Thyroid gland (tissue), 4 donors: Measurements from ENCODE around the gene ANKS1A.

Experiments used
- CTCF ChIP-seq, 6 experiments: fragments of 200-600 bp in 3 of 6; fragments of 450-650 bp in 3 of 6; sonication (generic) in 3 of 6; IDR thresholded peaks; one replicate each; pipeline ENCODE4 v1.5.1; 2016 to 2019; ENCODE audit warnings: antibody characterized with exemption in 6 of 6, mild to moderate bottlenecking in 2 of 6, inconsistent platforms in 1 of 6, moderate library complexity in 1 of 6
- POLR2A ChIP-seq, 2 donors: fragments of 450-650 bp; IDR thresholded peaks; one replicate each; pipeline ENCODE4 v1.6.1; 2017; ENCODE audit warnings: antibody characterized with exemption in 2 of 2, mild to moderate bottlenecking in 2 of 2, moderate library complexity in 1 of 2

DNA sequence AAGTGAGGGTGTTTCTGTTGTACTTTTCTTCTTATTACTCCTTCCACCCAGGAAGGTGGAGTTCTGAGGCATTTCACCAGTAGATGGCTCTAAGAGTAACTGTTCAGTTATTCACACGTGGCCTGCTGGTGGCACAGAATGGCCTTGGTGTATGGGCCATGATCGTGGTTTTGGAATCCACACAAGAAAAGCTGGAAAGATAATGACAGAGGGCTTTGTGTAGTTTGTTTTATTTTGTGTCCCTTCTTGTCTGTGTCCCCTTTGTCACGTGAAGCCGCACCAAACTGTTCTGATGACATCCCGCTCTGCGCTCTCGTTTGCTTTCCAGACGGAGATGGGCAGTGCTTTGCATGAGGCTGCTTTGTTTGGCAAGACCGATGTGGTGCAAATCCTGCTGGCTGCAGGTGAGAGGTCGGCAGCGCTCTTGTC is 93.4 kb downstream of the ANKS1A start:
- peak in 4 of 6 experiments; percentile 22 to 49 (median 44) for TF ChIP-seq CTCF (IDR thresholded peaks at IDR 0.05)
- TF ChIP-seq POLR2A (IDR thresholded peaks at IDR 0.05) = no peak
